ENCODE results near the gene EEPD1. TPM values are rescaled to one million over a fixed set of nuclear protein-coding genes. Genes with fewer than 3 reads are reported as not detected.

EEPD1 gene
- total RNA-seq, 1 donor from 2014 or later, result 14.0 TPM

- peak in 1 of 2 donors; percentile 71 for DNase-seq (ENCODE audit: low spot score in 2 of 2)
- no peaks in the 10 kb centered on the region for H3K9me3 ChIP-seq
- H3K27me3 ChIP-seq, result no peaks in the 10 kb centered on the region
- peak overlapping the region; percentile 94 to 95 for H3K4me3 ChIP-seq
- H3K4me1 ChIP-seq, result peaks cover 8 to 53% of the 10 kb centered on the region in 2 donors
- TF ChIP-seq, protein P1, sequence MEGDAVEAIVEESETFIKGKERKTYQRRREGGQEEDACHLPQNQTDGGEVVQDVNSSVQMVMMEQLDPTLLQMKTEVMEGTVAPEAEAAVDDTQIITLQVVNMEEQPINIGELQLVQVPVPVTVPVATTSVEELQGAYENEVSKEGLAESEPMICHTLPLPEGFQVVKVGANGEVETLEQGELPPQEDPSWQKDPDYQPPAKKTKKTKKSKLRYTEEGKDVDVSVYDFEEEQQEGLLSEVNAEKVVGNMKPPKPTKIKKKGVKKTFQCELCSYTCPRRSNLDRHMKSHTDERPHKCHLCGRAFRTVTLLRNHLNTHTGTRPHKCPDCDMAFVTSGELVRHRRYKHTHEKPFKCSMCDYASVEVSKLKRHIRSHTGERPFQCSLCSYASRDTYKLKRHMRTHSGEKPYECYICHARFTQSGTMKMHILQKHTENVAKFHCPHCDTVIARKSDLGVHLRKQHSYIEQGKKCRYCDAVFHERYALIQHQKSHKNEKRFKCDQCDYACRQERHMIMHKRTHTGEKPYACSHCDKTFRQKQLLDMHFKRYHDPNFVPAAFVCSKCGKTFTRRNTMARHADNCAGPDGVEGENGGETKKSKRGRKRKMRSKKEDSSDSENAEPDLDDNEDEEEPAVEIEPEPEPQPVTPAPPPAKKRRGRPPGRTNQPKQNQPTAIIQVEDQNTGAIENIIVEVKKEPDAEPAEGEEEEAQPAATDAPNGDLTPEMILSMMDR (IDR thresholded peaks at IDR 0.05), result peak in 1 of 3 experiments; percentile 8
- H3K36me3 ChIP-seq, result no peaks in the 10 kb centered on the region
- no peak overlapping the region for H3K27ac ChIP-seq
- intact Hi-C loops (cut with DNase I), result loop anchor here (2.0 to 5.0 kb wide), 2 partner anchors 46 to 169 kb away; no protein-coding TSS in a partner anchor
Observed at GRCh38 chr7:36155811-36156361, 2.8 kb downstream of the EEPD1 start.

DNA sequence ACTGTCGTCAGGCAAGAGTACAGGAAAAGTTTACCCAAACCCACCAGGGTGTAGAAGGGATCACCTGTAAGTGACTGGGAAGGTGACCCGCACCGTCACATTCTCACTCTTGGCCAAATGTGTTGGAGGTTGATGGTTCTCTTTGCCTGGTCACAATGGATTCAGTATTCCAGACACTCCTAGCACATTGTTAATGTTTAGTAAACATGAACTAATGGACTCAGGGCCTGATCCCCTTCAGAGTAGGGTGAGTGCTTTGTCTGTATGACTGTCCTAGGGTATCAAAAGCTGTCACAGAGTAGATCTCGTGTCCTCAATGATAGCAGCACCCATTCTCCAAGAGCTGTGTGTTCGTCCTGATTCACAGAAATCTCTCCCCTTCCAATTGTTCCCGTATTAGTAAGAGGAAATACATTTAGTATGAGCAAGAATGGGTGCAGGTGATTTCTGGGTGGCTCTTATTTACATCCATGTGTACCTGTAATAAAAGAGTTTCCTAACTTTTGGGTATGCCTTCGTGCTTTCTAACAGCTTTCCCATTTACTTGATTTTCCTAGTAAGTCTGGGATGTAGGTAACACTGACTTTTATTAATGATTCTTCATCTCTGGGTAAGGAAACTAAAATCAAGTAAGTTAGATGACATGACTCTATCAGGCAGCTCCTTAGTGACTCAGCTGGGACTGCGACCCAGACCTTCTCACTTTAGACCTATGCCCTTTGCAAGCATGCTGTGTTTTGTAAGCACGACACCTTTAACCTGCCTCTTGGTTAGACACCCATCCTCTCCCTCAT lies 4.7 kb downstream of the EEPD1 start:
- Histone ChIP-seq H3K27ac (no peak overlapping the region), H3K4me3 (no peak overlapping the region), H3K9me3 (no peaks in the 10 kb centered on the region), H3K27me3 (no peaks in the 10 kb centered on the region), H3K4me1 (peaks cover 8 to 53% of the 10 kb centered on the region in 2 donors), H3K36me3 (no peaks in the 10 kb centered on the region)
- intact Hi-C loops (cut with DNase I), result loop anchor here (5.0 kb wide), 1 partner anchor 45 kb away; no protein-coding TSS in a partner anchor
- TF ChIP-seq, protein P1 (IDR thresholded peaks at IDR 0.05), result no peak
- DNase-seq (ENCODE audit: low spot score in 2 of 2), result no peak

DNA sequence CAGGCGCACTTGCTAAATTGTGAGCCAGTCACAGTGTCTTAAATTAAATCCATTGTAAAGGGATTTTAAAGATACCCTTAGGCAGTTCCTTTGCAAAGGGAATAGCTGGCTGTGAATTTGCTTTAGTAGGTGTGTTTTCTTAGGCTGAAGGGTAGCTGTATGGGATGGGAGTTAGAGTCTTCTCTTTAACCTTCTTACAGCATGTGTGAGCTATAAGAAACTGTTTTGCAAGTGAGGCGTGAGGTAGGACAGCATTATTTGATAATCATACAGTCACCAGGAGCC lies 5.2 kb downstream of the EEPD1 start:
- H3K27ac ChIP-seq, result no peak overlapping the region
- H3K9me3 ChIP-seq, result no peaks in the 10 kb centered on the region
- peaks cover 8 to 53% of the 10 kb centered on the region in 2 donors for H3K4me1 ChIP-seq
- TF ChIP-seq, protein P1 (IDR thresholded peaks at IDR 0.05), result no peak
- no peaks in the 10 kb centered on the region for H3K36me3 ChIP-seq
- intact Hi-C loops (cut with DNase I), result loop anchor here (5.0 kb wide), 1 partner anchor 44 kb away; no protein-coding TSS in a partner anchor
- no peak for DNase-seq (ENCODE audit: low spot score in 2 of 2)
- H3K4me3 ChIP-seq, result no peak overlapping the region
- H3K27me3 ChIP-seq, result no peaks in the 10 kb centered on the region

GRCh38 chr7:36159618-36160017 lies 6.6 kb downstream of the EEPD1 start:
- Histone ChIP-seq H3K4me1 (peaks cover 5 to 43% of the 10 kb centered on the region in 2 donors), H3K27me3 (no peaks in the 10 kb centered on the region), H3K36me3 (no peaks in the 10 kb centered on the region), H3K9me3 (no peaks in the 10 kb centered on the region), H3K4me3 (no peak overlapping the region), H3K27ac (no peak overlapping the region)
- DNase-seq (ENCODE audit: low spot score in 2 of 2), result no peak
- intact Hi-C loops (cut with DNase I), result loop anchor here (5.0 kb wide), 1 partner anchor 43 kb away; no protein-coding TSS in a partner anchor
- TF ChIP-seq, protein P1 (IDR thresholded peaks at IDR 0.05), result no peak

DNA sequence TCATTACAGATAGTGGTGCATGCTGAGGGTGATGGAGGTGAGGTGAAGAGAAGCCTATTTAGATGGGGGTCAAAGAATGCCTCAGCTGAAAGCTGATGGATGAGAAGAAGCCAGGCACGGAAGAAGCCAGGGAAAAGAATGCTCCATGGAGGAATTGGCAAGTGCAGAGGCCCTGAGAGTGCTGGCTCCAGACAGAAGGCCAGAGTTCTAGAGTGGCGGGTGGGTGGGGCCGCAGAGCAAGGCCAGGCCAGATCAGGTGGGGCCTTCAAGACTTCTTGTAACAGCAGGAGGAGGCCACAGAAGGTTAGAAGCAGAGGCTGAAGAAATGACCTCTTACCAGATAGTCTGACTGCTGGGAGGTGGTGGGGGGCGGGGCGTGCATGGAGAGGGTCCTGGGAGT lies 7.3 kb downstream of the EEPD1 start:
- H3K9me3 ChIP-seq, result no peaks in the 10 kb centered on the region
- TF ChIP-seq, protein P1 (IDR thresholded peaks at IDR 0.05), result no peak
- DNase-seq (ENCODE audit: low spot score in 2 of 2), result no peak
- no peaks in the 10 kb centered on the region for H3K27me3 ChIP-seq
- intact Hi-C loops (cut with DNase I), result no loop called here
- H3K4me1 ChIP-seq, result peaks cover 0 to 36% of the 10 kb centered on the region in 2 donors
- H3K36me3 ChIP-seq, result no peaks in the 10 kb centered on the region
- no peak overlapping the region for H3K27ac ChIP-seq
- H3K4me3 ChIP-seq, result no peak overlapping the region
